Measurements from ENCODE around the gene TMPRSS4. TPM values are rescaled to one million over a fixed set of nuclear protein-coding genes. Genes with fewer than 3 reads are reported as not detected.

TMPRSS4 gene
- total RNA-seq, 4 donors from 2014 or later: not detected

GRCh38 chr11:118145285-118146227, 68.7 kb downstream of the TMPRSS4 start:
- Histone ChIP-seq H3K27me3 (peaks cover 0 to 47% of the 10 kb centered on the region in 2 donors), H3K4me1 (peaks cover 0 to 14% (median 6%) of the 10 kb centered on the region in 4 donors), H3K36me3 (no peaks in the 10 kb centered on the region), H3K4me3 (peak overlapping the region; percentile 40 to 67 (median 58)), H3K27ac (peak overlapping the region in 2 of 4 donors; percentile 27 to 47), H3K9me3 (no peaks in the 10 kb centered on the region)
- peak in 1 of 2 donors; percentile 29 for TF ChIP-seq EP300 (IDR thresholded peaks at IDR 0.05)
- no peak for TF ChIP-seq POLR2A (IDR thresholded peaks at IDR 0.05)
- TF ChIP-seq CTCF (IDR thresholded peaks at IDR 0.05): peak; percentile 83 to 98 (median 86)
- peak; percentile 70 to 78 for DNase-seq (ENCODE audit: low spot score in 2 of 2)
- WGBS, 2 donors: 1 to 3% methylated on average over 35 of the region's 78 CpGs

GRCh38 chr11:118146554-118146953, 69.7 kb downstream of the TMPRSS4 start:
- Histone ChIP-seq H3K9me3 (no peaks in the 10 kb centered on the region), H3K36me3 (no peaks in the 10 kb centered on the region), H3K27me3 (peaks cover 0 to 53% of the 10 kb centered on the region in 2 donors), H3K27ac (no peak overlapping the region), H3K4me1 (peaks cover 0 to 16% (median 6%) of the 10 kb centered on the region in 4 donors), H3K4me3 (no peak overlapping the region)
- no peak for DNase-seq (ENCODE audit: low spot score in 2 of 2)
- TF ChIP-seq POLR2A (IDR thresholded peaks at IDR 0.05) (no peak), EP300 (IDR thresholded peaks at IDR 0.05) (no peak)
- WGBS, 2 donors: 89 to 93% methylated on average over 6 of the region's 6 CpGs

GRCh38 chr11:118147502-118147901, 70.6 kb downstream of the TMPRSS4 start:
- Histone ChIP-seq H3K4me1 (peaks cover 0 to 25% (median 9%) of the 10 kb centered on the region in 4 donors), H3K27me3 (peaks cover 0 to 58% of the 10 kb centered on the region in 2 donors), H3K4me3 (no peak overlapping the region), H3K9me3 (no peaks in the 10 kb centered on the region), H3K36me3 (no peaks in the 10 kb centered on the region), H3K27ac (no peak overlapping the region)
- 57 to 61% methylated on average over 3 of the region's 3 CpGs for WGBS, 2 donors
- DNase-seq (ENCODE audit: low spot score in 2 of 2): no peak
- TF ChIP-seq EP300 (IDR thresholded peaks at IDR 0.05): no peak
- TF ChIP-seq POLR2A (IDR thresholded peaks at IDR 0.05): no peak
- no peak for TF ChIP-seq CTCF (IDR thresholded peaks at IDR 0.05)

GRCh38 chr11:118148240-118148639, 71.4 kb downstream of the TMPRSS4 start:
- peaks cover 0 to 32% (median 16%) of the 10 kb centered on the region in 4 donors for H3K4me1 ChIP-seq
- 82 to 85% methylated on average over 8 of the region's 8 CpGs for WGBS, 2 donors
- peaks cover 0 to 58% of the 10 kb centered on the region in 2 donors for H3K27me3 ChIP-seq
- H3K9me3 ChIP-seq: no peaks in the 10 kb centered on the region
- no peak overlapping the region for H3K4me3 ChIP-seq
- no peak overlapping the region for H3K27ac ChIP-seq
- TF ChIP-seq EP300 (IDR thresholded peaks at IDR 0.05) (no peak), CTCF (IDR thresholded peaks at IDR 0.05) (no peak), POLR2A (IDR thresholded peaks at IDR 0.05) (no peak)
- H3K36me3 ChIP-seq: no peaks in the 10 kb centered on the region
- DNase-seq (ENCODE audit: low spot score in 2 of 2): no peak

- TF ChIP-seq CTCF (IDR thresholded peaks at IDR 0.05) (no peak), EP300 (IDR thresholded peaks at IDR 0.05) (no peak), POLR2A (IDR thresholded peaks at IDR 0.05) (no peak)
- Histone ChIP-seq H3K4me3 (no peak overlapping the region), H3K36me3 (no peaks in the 10 kb centered on the region), H3K27me3 (peaks cover 0 to 58% of the 10 kb centered on the region in 2 donors), H3K27ac (no peak overlapping the region), H3K9me3 (no peaks in the 10 kb centered on the region), H3K4me1 (peaks cover 0 to 37% (median 18%) of the 10 kb centered on the region in 4 donors)
- no peak for DNase-seq (ENCODE audit: low spot score in 2 of 2)
- WGBS, 2 donors: 61 to 62% methylated on average over 2 of the region's 2 CpGs
Measured at GRCh38 chr11:118148856-118149255, 72.0 kb downstream of the TMPRSS4 start.
